HG02763 (cell line): ENCODE data around the gene GRAP.

Experiments used
- ATAC-seq: cut with Tn5 transposase; IDR thresholded peaks from one replicate; pipeline ENCODE4 v1.9.1; 2021; ENCODE audit warnings: mild to moderate bottlenecking, moderate library complexity; ENCODE audit not compliant: unreplicated experiment

Gene GRAP

DNA sequence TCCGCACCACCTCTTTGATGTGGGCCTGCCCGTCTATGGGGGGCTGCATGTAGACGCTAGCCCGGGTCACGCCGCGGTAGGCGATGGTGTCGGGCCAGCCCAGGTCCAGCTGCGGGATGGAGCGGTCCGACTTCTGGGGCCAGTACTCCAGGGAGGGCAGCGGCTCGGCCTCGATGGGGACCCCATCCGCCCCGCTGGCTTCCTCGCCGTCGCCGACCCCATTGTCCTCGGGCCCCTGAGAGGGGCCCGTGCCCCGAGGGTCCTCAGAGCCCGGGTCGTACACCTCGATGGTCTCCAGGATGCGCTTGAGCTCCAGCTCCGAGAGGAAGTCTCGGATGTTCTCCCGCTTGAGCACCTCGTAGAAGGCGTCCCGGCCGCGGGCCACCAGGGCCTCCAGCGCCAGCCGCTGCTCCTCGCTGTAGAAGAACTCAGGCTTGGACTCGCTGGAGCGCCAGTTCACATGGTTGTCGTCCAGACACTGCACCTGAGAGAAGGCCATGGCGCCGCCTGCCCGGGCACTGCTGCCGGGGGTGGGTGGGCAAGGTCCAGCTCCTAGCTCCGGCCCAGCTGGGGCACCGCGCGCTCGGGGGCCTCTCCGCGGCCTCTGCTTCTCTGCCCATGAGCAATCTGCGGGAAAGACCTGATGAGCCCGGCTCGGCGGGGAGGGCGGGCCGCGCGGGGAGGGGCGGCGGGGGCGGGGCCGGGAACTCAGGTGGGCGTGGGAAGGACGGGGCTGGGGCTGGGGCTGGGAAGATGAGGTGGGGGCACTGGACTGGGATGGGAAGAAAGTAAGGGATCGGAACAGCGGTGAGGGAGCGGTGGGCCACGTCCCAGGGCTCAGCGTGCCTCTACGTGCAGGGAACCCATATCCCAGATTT lies 43.0 kb downstream of the GRAP start:
- no peak for ATAC-seq

DNA sequence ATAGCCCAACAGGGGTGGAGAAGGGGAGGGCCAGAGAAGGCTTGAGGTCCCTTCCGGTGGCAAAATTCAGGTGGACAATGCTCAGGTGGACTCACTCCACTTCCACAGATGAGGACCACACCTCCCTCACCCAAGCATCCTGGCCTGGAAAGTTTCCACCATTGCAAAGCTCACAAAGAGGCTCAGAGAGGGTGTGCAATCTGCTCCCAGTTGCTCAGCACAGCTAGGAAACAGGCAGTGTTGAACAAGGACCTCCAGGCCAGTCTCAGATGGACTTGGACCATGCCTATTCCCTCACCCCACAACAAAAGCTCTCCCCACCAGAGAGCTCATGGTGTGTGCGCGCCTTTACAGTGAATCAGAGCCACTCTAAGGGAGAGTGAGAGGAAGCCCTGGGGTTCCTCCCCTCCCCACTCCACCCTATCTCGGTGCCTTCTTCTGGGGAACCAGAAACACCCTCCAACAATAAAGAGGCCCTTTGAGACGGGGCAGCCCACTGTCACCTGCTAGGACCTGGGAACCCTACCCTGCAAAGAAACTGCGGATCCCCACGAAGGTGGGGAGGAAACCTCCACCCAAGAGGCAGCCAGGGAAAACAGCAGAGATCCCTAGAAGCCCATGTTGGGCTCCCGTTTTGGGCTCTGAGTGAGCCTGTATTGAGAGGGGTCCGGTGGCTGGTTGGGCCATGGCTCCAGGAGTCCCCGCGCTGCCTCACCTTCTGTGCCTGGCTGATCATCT lies 43.8 kb downstream of the GRAP start:
- no peak for ATAC-seq

DNA sequence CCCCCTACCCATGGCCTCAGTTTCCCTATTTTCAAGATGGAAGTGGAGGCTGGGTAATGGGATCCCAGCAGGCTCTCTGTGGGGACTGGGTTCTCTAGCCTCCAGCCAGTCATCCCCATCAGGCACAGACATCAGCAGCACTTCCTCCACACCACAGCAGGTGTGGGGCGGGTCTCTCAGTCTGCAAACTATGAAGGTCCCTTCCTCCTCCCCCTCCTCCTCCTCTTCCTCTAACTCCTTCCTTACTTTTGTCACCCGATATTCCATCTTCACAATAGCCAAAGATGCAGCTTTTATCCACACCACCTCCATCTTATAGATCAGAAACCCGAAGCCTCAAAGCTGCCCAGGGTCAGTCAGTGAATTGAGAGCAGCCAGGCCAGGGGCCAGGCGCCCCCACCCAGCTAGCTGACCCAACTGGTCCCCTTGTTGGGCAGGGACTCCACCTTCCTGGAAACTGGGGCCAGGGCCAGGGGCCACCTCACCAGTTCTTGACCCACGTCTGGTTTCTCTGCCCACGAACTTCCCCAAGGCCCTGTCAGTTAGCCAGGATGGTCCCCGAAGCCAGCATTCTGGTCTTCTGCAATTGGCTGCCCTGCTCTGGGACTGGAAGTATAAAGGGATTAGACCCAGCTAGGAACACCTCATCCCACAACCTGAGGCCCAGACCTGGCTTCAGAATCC lies 44.7 kb downstream of the GRAP start:
- no peak for ATAC-seq

DNA sequence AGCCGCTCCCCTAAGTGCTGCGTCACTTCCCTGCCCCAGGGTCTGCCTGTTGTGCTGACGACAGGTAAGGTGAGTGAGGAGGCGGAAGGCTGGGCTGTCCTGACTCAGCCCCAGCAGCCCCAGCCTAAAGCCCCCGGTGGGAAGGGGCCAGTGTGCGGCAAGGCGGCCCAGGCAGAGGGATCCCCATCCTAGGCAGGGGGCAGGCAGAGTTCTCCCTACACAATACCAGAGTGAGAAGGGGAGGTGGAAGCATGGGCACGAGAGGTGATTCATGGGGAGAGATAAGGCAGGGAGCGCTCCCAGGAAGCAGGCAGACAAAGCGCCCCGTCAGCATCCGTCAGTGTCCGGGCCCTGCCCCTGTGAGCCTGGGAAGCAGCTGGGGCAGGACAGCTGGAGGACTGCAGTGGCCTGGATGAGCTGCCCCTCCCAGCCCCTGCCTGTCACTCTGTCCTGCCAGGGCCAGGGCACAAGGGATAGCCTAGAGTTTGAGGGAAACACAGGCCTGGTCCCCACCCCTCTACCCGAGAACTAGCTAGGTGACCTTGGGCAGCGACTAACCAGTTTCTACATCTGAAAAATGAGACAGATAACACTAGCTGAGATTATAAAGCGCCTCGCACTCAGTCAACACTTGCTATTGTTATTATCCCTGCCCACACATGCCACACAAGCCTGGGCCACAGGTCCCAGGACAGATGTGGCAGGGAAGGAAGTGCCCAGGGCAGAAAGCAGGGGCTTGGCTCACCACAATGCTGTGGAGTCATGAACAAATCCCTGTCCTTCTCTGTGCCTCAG lies 46.0 kb downstream of the GRAP start:
- ATAC-seq, result no peak

DNA sequence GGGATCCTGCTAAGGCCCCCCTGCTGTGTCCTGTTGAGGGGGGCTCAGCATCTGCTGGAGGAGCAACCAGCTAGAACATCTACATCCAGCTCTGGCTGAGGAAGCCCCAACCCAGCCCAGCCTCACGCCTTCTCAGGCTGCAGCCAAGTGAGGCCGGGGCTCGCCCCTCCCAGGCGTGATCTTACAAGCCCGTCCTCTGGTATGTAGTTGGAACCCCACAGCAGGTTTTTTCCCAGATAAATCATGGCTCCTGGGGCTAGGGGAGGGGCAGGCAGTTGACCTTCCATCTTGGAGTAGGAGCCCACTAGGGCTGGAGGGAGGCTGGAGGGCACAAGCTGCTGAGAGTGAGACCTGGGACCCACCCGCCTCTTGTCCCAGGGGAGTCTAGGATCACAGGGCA lies 46.8 kb downstream of the GRAP start:
- no peak for ATAC-seq

DNA sequence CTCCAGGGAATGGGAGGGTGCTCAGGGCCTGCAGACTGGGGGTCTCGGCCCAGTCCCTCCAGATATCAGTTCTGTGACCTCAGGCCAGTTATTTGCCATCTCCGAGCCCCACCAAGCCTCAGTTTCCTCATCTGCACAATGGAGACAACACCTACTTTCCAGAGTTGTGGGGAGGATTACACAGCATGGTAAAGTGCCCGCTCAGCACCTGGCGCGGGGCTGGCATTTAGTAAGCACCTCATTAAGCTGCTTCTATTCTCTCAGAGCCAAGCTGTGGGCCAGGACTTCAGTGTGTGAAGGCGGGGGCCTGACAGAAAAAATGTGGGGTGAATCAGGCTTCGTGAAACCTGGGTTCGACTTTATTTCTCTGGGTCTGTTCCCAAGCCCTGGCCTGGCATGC lies 47.4 kb downstream of the GRAP start:
- ATAC-seq, result no peak

DNA sequence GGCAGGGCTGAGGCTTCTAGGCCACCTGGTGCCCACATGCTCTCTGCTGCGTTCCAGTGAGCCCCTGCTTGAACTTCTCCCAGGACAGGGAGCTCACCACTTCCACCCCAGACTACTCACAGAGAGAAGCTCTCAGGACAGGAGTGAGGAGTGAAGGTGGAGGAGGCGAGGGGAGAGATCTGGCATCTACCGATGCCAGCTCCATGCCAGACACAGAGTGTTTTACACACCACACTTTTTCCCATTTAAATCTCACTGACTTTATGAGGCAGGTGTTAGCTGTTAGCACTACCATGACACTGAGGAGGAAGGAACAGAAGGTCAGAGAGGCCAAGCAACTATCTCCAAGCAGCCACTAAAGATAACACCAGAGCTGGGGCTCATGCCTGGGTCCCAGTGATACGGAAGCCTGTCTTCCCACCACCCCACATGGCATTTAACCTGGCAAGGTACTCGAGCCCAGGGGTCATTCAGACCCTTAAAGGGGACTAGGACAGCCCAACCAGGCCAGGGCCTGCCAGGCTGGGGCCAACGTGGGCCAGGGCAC lies 49.0 kb downstream of the GRAP start:
- no peak for ATAC-seq

DNA sequence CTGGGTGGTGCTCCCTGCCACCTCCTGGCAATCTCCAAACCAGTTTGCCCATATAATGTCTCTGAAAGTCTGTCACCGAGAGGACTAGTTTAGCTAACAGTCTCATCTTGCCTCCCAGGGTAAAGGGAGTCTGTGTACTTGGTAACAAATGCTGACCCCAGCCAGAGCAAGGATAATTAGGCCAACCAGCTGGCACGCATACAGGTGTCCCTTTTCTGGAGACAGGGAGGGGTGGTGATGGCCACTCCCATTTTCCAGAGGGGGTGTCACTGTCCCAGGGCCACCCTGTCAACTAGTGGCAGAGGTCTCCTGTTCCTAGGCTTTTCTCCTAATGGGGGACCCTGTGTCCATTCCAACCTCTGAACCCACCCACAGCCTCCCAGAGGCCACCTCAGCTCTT lies 50.3 kb downstream of the GRAP start:
- no peak for ATAC-seq

DNA sequence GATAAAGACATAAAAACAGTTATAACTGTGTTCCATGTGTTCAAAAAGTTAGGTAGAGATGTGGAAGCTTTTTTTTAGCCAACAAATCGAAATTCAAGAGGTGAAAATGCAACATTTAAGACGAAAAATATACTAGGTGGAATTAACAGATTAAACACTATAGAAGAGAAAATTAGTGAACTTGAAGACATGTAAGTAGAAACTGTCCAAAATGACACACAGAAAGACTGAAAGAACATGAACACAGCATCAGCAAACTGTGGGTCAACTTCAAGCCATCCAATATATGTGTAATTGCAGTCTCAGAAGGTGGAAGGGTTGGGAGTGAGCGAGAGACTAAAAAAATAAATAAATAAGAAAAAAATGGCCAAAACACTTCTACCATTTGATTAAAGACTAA lies 51.5 kb downstream of the GRAP start:
- no peak for ATAC-seq

DNA sequence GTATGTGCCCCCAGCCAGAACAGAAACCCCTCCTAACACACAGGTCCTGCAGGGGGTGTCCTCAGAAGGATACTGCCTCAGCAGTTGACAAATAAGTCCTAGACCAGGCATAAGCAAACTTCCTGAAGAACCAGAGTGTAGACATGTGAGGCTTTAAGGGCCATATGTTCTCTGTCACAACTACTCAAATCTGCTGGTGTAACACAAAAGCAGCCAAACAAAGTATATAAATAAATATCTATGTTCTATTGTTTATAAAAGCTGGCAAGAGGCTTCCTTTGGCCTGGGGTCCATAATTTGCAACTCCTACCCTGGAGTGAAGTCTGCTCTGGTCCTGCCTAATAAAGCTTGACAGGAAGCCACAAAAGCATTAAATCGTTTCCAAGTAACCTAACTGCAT lies 52.1 kb downstream of the GRAP start:
- ATAC-seq, result no peak

DNA sequence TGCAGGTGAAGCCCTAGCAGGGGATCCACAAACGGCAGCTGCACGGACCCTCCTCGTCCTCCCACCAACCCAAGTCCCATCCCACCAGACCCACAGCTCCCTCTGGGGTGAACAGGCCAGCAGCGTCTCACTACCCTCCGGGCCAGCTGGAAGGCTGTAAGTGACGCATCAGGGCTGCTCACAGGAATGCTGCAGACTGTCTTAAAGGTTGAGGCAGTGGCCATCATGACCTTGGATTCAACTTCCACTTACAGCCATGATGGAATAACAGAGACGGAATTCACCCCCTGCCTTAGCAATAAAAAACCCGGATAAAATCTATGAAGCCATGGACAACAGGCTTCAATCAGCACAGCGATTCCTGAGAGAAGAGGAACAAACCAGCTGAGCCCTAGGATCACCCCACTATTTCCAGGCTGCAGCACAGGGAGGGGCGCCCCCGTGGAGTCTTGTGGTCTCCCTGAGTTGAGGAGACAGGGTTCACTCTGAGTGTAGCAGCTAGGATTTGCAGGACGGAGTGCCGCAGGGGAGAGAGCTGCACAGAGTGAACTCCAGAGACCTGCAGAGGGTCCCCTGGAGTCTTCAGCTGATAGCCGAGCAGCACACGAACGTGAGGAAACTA lies 52.7 kb downstream of the GRAP start:
- no peak for ATAC-seq

DNA sequence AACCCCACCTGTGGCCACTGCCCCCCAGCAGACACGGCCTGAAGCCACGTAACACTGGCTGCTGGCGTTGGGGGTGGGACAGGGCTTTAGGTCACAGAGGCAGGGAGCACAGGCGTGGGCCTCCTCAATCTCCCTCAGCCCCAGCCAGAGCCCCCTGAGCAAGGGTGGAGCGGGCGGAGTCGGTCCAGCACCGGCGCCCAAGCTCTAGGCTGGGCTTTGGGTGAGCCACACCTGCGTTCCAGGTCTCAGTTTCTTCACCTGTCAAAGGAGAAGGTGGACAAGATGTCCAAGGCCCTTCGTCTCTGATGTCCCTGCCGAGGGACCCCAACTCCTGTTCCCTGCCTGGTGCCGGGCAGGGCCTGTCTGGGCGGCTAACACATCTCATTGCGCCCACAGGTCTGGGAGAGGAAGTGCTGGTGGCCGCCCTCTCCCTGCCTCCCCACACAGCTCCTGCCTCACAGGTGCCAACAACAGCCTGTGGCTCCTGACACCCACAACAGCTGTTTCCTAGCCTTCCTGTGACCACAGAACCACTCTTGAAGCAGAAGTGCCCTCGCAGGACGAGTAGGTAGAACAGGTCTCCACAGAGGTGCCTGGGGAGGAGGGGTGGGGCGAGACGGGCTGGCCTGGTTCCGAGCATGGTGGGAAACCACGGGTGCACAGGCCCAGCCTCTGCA lies 54.2 kb downstream of the GRAP start:
- ATAC-seq, result no peak

DNA sequence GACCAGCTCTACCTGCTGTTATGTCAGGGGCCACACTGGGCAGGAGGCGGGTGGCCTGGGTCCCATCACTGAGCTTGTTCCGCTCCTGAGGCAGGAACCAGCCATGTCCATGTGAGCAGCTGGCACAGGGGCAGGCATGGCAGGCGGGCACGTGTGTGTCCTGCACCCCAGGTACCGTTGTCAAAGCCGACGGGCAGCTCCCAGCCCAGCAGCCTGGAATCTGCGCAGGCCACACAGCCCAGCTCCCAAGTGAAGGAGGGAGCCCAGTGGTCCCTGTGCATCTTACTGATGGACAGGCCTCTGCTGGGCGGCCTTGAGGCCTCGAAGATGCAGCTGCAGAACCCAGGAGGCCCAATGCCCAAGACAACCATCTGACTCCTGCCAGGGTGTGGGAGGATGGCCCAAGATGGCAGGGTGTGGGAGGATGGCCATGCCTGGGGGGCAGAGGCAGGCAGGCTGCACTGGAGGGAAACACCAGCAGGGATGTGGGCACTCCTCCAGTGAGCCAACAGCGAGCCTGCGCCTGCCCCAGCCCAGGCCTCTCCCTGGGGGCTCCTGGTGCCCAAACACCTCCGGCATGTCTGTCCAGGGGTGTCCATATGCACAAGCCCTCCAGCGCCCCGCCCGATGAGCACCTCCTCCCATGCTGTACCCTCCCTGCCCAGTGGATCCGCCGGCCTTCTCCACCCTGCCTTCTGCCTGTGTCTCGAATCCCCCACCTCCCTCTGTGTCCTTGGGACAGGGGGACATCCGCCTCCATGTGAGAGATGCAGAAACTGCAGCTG lies 55.0 kb downstream of the GRAP start:
- ATAC-seq, result no peak

DNA sequence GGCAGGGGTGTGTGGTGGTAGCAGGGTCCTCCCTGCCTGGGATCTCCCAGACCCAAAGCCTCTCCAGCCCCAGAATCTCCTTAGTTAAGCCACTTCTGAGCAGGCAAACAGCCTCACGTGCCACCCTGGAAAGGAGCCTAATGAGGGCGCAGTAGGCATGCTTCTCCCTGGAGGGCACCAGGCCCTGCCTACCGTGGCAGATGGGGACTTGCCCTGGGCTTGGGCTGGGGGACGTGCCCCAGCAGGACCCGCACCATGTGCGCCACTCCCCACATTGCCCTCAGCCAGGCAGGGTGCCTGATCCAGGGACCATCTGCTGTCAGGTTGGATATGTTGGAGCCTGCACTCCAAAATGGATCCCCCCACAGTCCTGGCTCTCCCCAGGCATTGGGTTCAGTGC lies 56.4 kb downstream of the GRAP start:
- no peak for ATAC-seq

DNA sequence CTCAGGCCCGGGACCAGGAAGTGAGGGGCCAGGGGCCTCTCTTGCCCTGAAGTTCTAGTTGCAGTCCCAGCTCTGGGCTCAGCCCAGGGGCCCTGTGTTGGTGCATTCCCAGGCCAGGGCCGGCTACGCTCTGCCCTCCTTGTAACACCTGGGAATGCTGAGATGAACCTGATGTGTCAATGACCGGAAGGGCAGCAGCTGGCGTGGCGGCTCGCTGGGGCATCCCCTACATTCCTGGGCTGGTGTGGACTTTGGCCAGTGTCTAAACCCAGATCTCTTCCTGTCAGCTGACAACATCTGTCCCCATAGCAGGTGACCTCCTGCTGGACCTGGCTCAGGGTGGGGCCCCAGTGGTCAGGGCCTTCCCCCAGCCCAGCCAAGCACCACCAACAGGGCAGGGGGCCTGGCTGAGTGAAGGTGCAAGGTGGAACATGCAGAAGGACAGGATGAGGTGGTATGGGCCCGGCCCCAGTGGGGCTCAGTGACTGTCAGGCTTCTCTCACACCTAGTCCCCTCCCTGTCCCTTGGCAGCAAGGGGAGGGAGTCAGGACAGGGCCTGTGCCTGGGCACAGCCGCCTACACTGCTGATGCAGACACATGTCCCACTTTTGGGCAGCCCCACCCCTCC lies 58.1 kb downstream of the GRAP start:
- no peak for ATAC-seq

DNA sequence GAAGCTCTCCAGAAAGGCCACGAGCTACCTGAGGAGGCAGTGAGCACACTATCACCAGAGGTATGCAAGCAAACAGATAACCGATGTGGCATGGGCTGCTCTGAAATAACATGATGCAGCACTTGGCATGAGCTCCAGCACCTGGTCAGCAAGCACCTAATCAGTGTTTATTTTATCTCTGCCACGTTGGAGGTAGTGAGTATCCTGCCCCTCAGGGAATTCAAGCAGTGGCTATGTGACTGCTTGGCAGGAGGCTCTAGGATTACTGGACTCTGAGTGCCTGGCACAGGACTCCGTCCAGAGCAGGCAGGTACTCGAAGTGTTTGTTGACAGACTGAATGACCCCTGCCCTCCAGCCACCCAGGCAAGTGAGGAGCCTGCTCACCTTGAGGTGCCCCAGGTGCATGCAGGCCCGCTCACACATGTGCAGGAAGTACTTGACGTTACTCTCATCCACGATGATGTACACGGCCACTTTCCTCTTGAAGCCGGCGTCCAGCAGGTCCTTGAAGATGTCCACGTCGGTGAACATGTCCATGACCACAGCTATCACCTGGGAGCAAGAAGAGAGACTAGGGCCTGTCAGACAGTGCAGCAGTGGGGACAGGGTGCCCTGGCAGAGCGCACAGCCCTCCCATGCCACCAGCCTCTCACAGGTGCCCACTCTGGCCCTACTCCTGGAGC lies 58.8 kb downstream of the GRAP start:
- no peak for ATAC-seq

DNA sequence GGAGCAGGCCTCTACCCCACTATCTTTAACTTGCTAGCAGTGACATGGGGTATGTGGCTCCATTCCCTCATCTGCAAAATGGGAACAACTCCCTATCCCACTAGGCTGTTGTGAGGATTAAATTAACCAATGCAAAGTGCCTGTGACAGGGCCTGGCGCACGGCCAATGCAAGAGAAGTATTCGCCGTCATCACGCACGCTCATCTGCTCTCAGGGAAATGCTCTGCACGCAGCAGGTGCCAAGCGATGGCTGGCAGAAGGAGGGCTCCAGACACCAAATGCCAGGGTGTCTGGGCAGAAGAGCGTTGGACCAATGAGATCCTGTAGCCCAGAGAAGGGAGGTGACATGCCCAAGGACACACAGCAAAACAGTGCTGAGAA lies 59.5 kb downstream of the GRAP start:
- ATAC-seq, result no peak
